Activated CD8-positive, alpha-beta T cell treated with anti-CD3 and anti-CD28 coated beads for 36 hours (primary cell): Measurements from ENCODE around the gene KLK2. TPM values are rescaled to one million over a fixed set of nuclear protein-coding genes. Genes with fewer than 3 reads are reported as not detected.

ENCODE experiments used
- ATAC-seq: fragments of 200-7000 bp; cut with Tn5 transposase; one replicate; pipeline ENCODE4 v1.10.0; 2021; ENCODE audit warnings: mild to moderate bottlenecking, moderate library complexity
- CTCF ChIA-PET: fragments of 350-600 bp; sonication (Branson Sonifier 250); formaldehyde crosslinking; loops from one replicate; lab custom pipeline; 2021; ENCODE audit warnings: antibody characterized with exemption; lab: Charles Lee
- POLR2A ChIA-PET: fragments of 350-600 bp; sonication (Branson Sonifier 250); formaldehyde crosslinking; loops from one replicate; lab custom pipeline; 2021; ENCODE audit warnings: antibody characterized with exemption; lab: Charles Lee
- DNase-seq: peaks from one replicate; pipeline ENCODE4 v3.0.0-alpha.2; 2020
- H3K27ac Mint-ChIP-seq: one replicate; pipeline ENCODE4 v1.8.0; 2021; ENCODE audit warnings: mild to moderate bottlenecking, mixed read lengths
- H3K27me3 Mint-ChIP-seq: one replicate; pipeline ENCODE4 v1.8.0; 2021; ENCODE audit warnings: mixed read lengths
- H3K36me3 Mint-ChIP-seq: one replicate; pipeline ENCODE4 v1.8.0; 2021; ENCODE audit warnings: low read depth, mixed read lengths
- H3K4me1 Mint-ChIP-seq: one replicate; pipeline ENCODE4 v1.8.0; 2021; ENCODE audit warnings: low read depth, mixed read lengths
- H3K4me3 Mint-ChIP-seq: one replicate; pipeline ENCODE4 v1.8.0; 2021; ENCODE audit warnings: mild to moderate bottlenecking, moderate library complexity, mixed read lengths
- H3K9me3 Mint-ChIP-seq: one replicate; pipeline ENCODE4 v1.8.0; 2021; ENCODE audit warnings: mixed read lengths
- intact Hi-C: fragments of 100-400 bp; cut with micrococcal nuclease; formaldehyde crosslinking; loops from one replicate; pipeline ENCODE4 v1.10.0; 2022
- total RNA-seq, 2 experiments: library from RNA; stranded (reverse); gene quantifications; one replicate each; pipeline ENCODE4 v1.2.3, GENCODE V29; 2021
- TF ChIP-seq, protein P1 (sequence below): fragments of 200-600 bp; IDR thresholded peaks from one replicate; pipeline ENCODE4 v1.8.0; 2022; ENCODE audit warnings: antibody characterized with exemption, mild to moderate bottlenecking

Gene KLK2
- total RNA-seq, 2 experiments from 2014 or later = 0.51 to 0.90 TPM

DNA sequence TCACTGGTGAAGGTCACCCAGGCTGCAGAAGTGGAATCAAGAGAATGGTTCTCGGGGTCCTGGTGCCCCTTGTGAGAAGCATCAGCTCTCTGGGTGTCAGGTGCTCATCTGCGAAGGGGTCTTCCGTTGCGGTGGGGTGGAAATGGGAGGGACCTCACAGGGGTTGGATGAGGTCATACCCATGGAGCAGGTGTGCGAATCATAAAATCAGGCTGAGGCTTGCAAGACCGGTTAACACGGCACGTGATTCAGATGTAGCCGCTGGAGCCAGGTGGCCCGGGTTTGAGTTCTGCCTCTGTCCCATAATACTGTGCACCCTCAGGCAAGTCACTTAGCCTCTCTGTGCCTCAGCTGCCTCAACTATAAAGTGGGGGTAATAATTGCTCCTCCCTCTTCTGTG, 35.9 kb upstream of the KLK2 start:
- Mint-ChIP-seq H3K4me3 (no peak overlapping the region), H3K4me1 (peaks cover 5% of the 10 kb centered on the region), H3K9me3 (no peaks in the 10 kb centered on the region), H3K36me3 (no peaks in the 10 kb centered on the region), H3K27ac (no peak overlapping the region), H3K27me3 (peaks cover 48% of the 10 kb centered on the region)
- POLR2A ChIA-PET = interaction anchor here (0.6 to 1.2 kb wide), 3 partner anchors 40 to 179 kb away, joined by 3 to 5 read pairs (median 4); no protein-coding TSS in a partner anchor
- TF ChIP-seq, protein P1, sequence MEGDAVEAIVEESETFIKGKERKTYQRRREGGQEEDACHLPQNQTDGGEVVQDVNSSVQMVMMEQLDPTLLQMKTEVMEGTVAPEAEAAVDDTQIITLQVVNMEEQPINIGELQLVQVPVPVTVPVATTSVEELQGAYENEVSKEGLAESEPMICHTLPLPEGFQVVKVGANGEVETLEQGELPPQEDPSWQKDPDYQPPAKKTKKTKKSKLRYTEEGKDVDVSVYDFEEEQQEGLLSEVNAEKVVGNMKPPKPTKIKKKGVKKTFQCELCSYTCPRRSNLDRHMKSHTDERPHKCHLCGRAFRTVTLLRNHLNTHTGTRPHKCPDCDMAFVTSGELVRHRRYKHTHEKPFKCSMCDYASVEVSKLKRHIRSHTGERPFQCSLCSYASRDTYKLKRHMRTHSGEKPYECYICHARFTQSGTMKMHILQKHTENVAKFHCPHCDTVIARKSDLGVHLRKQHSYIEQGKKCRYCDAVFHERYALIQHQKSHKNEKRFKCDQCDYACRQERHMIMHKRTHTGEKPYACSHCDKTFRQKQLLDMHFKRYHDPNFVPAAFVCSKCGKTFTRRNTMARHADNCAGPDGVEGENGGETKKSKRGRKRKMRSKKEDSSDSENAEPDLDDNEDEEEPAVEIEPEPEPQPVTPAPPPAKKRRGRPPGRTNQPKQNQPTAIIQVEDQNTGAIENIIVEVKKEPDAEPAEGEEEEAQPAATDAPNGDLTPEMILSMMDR = no peak
- DNase-seq = no peak
- intact Hi-C loops = no loop called here
- no peak for ATAC-seq
- CTCF ChIA-PET = interaction anchor here (1.0 to 1.3 kb wide), 2 partner anchors 92 to 281 kb away, joined by 3 to 4 read pairs; no protein-coding TSS in a partner anchor

DNA sequence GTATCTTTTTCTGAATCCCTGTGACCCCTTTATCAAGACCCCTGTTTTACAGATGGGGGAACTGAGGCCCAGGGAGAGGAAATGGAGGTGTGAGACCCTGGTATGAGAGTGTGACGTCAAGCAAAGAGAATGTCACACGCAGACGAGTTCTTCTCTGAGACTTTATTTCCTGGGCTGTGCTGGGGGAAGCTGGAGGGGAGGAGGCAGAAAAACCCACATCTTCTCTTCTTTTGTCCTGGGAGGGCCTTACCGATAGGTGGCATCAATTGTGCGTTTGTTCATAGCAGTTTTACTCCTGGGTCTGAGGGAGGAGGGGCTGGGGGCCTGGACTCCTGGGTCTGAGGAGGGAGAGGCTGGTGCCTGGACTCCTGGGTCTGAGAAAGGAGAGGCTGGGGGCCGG, 35.0 kb upstream of the KLK2 start:
- Mint-ChIP-seq H3K27me3 (peaks cover 41% of the 10 kb centered on the region), H3K36me3 (no peaks in the 10 kb centered on the region), H3K4me3 (no peak overlapping the region), H3K27ac (no peak overlapping the region), H3K9me3 (peaks cover under 1% of the 10 kb centered on the region), H3K4me1 (peaks cover 5% of the 10 kb centered on the region)
- ChIA-PET POLR2A (no interaction called here), CTCF (interaction anchor here (1.3 kb wide), 1 partner anchor 282 kb away, joined by 4 read pairs; no protein-coding TSS in a partner anchor)
- intact Hi-C loops = no loop called here
- TF ChIP-seq, protein P1 = no peak
- DNase-seq = no peak
- no peak for ATAC-seq

DNA sequence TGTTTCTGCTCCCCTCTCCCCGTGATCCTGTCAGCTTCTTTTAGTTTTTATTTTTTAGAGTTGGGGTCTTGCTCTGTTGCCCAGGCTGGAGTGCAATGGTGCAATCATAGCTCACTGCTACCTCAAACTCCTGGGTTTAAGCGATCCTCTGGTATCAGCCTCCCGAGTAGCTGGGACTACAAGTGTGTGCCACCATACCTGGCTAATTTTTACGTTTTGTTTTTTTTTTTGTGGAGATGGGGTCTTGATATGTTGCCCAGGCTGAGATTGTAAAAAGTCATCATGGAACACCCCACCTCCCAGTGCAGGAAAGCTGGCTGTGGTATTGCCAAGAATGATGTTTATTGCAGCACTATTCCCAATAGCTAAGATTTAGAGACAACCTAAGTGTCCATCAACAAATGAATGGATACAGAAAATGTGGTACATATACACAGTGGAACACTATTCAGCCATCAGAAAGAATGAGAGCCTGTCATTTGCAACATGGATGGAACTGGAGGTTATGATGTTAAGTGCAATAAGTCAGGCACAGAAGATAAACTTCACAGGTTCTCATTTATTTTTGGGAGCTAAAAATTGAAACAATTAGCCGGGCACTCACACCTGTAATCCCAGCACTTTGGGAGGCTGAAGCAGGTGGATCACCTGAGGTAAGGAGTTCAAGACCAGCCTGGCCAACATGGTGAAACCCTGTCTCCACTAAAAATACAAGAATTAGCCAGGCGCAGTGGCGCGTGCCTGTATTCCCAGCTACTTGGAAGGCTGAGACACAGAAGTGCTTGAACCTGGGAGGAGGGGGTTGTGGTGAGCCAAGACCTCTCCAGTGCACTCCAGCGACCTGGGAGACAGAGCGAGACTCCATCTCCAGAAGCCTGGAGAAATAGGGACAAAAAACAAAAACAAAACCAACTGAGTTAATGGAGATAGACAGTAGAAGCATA, 33.3 kb upstream of the KLK2 start:
- TF ChIP-seq, protein P1 = no peak
- Mint-ChIP-seq H3K9me3 (peaks cover 13% of the 10 kb centered on the region), H3K4me1 (peaks cover 5% of the 10 kb centered on the region), H3K4me3 (no peak overlapping the region), H3K36me3 (no peaks in the 10 kb centered on the region), H3K27me3 (peaks cover 36% of the 10 kb centered on the region), H3K27ac (no peak overlapping the region)
- intact Hi-C loops = no loop called here
- ChIA-PET POLR2A (interaction anchor here (1.1 kb wide), 1 partner anchor 44 kb away, joined by 4 read pairs; no protein-coding TSS in a partner anchor), CTCF (interaction anchor here (1.5 kb wide), 1 partner anchor 83 kb away, joined by 3 read pairs; no protein-coding TSS in a partner anchor)
- ATAC-seq (no peak), DNase-seq (no peak)

DNA sequence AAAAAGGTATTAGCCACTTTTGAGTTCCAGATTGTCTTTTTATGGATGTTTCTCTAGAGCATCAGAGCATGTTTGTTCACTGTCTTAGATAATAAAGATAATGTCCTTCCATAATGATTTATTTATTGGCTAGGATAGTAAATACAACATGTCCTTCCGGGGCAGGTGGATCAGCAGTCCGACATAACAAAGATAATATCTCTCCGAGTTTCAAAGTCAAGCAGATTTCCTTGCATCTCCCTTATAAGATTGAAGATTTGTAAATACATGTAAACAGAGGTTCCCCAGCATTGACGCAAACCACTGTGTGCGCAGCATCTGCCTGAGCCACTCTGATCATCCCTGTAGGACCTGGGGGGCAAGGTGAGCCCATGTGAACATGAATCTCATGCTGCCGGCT, 31.1 kb upstream of the KLK2 start:
- Mint-ChIP-seq H3K36me3 (no peaks in the 10 kb centered on the region), H3K27me3 (peaks cover 21% of the 10 kb centered on the region), H3K4me3 (no peak overlapping the region), H3K27ac (no peak overlapping the region), H3K9me3 (peaks cover 13% of the 10 kb centered on the region), H3K4me1 (peaks cover 2% of the 10 kb centered on the region)
- TF ChIP-seq, protein P1 = no peak
- POLR2A ChIA-PET = no interaction called here
- ATAC-seq (no peak), DNase-seq (no peak)
- intact Hi-C loops = no loop called here
- CTCF ChIA-PET = no interaction called here

DNA sequence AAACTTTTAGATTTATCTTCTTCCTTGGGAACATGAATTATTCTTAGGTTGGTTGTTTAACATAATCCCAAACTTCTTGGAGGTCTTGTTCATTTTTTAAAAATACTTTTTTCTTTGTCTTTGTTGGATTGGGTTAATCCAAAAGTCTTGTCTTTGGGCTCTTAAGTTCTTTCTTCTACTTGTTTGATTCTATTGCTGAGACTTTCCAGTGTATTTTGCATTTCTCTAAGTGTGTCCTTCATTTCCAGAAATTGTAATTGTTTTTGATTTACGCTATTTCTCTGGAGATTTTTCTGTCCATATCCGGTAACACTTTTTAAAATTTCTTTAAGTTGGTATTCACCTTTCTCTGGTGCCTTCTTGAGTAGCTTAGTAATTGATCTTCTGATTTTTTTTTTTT, 30.0 kb upstream of the KLK2 start:
- Mint-ChIP-seq H3K4me1 (peaks cover under 1% of the 10 kb centered on the region), H3K36me3 (no peaks in the 10 kb centered on the region), H3K27me3 (peaks cover 14% of the 10 kb centered on the region), H3K9me3 (peaks cover 13% of the 10 kb centered on the region), H3K27ac (no peak overlapping the region), H3K4me3 (no peak overlapping the region)
- intact Hi-C loops = no loop called here
- POLR2A ChIA-PET = no interaction called here
- DNase-seq (no peak), ATAC-seq (no peak)
- CTCF ChIA-PET = no interaction called here
- TF ChIP-seq, protein P1 = no peak
